CD4-positive, alpha-beta T cell treated with Interleukin-6 at 100 ng/mL for 8 hours (primary cell): Measurements from ENCODE around the gene ADK.

Experiments used
- DNase-seq: peaks from one replicate; pipeline ENCODE4 v3.0.0-alpha.2; 2020; ENCODE audit warnings: mixed read lengths, low spot score

The ADK gene

DNA sequence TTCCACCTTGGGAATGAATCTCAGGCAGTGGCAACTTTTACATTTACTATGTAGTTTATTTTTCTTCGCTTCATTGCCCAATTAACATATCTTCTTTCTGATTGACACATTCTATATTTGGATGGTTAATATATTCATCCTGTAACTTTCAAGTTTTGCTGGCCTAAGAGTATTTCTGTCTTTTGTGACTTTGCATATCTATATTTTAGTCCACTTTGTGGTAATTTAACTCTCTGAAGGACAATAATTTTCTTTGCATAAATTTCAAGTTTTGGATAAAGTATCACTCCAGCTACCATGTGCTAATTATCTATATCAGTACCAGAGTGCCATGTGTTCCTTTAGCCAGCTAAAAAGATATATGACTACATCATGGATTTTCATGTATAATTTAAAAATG, 523.9 kb downstream of the ADK start:
- DNase-seq: no peak

DNA sequence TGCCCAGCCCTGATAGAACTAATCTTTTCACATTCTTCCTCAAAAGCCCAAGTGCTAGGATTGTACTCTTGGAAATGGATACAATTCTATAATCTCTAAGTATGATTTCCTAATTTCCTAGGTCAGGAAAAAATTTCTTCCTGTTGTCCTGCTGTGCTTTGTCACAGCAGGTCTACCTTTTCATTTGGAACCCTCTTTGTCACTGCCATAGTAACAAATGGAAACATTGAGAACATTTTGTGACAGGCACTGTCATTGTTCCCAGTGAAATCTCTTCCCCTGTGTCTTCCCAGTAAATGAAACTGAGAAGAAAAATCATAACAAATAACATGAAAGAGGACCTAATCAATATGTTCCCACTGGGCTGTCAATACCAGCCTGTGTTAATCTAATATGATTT, 524.5 kb downstream of the ADK start:
- no peak for DNase-seq

DNA sequence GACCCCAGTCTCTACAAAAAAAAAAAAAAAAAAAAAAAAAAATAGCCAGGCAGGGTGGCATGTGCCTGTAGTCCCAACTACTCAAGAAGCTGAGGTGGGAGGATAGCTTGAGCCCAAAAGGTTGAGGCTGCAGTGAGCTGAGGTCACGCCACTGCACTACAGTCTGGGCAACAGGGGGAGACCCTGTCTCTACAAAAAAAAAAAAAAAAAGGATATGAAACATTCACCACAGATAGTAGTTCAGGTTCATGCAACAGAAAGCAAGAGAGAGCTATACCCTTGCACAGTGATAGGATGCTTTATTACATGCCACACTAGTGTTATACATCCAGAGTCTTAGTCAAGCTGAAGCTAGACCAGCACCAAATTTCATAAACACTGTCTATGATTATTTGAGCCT, 526.9 kb downstream of the ADK start:
- DNase-seq: no peak

DNA sequence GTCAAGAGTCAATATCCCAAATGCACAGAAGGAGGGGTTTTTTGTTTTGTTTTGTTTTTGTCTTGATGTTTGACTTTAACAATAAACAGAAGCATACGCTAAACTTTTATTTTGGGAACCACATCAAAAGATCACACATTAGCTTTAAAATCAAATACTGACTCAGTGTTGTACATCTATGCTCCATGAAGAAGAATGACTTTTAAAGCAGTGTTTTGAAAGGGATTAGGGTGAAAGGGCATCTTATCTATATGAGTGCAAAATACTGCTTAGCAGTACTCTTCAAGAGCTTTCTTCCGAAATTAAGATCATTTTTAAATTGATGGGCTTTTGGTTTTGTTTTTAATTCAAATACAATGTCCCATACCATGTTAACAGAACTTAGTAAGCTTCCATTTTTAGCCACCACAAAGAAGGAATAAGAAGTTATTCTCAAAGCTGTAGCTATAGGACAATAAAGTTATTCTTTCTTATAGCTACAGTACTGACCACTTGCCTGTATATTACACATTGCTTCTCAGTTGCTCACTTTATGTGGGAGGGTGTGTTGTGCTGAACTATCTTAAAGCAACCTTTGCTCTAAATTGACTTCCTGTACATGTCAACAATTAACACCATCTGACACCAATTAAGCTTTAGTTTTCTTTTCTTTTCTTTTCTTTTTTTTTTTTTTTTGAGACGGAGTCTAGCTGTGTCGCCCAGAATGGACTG, 531.1 kb downstream of the ADK start:
- no peak for DNase-seq

DNA sequence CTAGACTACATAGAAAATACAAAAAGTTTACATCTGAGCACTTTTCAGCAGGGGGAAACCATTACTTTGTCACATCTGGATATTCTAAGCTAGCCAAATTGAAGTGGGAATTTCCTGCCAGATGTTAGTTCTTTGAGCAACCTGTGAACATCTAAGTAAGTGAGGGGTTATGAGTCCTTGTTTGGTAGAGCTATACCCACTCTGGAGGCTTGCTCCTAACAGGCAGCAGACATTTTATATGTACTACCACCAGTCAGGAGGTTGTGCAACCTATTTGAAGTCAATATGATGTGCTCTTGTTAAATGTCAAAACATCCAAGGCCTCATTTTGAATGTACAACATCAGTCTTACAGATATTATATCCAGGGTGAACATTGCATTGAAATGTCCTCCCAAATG, 532.0 kb downstream of the ADK start:
- no peak for DNase-seq

DNA sequence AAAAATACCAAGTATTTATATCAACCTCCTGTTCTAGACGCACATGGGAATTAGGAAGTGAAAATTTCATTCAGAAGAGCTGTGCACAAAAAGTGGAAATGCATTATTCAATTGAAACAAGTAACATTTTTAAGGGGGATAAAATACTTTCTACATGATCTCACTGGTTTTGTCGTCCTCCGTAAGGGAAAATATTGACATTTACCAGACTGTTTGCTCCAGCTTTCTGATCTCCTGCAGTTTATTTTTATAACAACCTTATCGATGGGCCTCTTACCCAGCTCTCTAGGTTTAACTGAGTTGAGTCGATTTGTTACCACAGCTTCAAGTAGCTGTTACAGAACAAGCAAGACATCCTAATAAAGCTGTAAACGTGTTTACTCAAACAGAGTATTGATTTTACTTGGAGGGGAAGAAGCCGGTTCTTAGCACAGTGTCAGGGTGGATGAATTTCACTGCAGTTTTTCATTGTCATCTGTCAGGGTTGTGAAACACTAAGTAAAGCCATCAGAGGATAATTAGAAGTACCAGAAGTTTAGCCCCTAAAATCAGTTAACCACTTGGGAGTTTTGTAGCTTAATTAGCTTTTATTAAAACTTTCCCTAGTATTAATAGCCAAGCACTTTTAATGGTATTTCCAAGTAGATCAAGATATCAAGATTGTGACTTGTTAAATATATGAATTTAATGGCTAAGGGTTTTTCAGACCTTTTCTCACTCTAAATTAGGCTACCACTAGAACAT, 532.8 kb downstream of the ADK start:
- DNase-seq: no peak

DNA sequence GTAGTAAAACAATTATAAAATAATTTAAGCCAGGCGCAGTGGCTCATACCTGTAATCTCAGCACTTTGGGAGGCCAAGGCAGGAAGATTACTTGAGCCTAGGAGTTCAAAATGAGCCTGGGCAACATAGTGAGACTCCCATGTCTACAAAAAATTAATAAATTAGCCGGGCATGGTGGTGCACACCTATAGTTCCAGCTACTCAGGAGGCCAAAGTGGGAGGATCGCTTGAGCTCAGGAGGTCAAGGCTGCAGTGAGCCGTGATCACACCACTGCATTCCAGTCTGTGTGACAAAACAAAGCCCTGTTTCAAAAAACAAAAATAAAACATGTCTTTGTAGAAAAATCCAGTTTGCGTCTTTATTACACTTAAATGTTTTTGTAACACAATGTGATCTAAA, 533.4 kb downstream of the ADK start:
- DNase-seq: no peak

DNA sequence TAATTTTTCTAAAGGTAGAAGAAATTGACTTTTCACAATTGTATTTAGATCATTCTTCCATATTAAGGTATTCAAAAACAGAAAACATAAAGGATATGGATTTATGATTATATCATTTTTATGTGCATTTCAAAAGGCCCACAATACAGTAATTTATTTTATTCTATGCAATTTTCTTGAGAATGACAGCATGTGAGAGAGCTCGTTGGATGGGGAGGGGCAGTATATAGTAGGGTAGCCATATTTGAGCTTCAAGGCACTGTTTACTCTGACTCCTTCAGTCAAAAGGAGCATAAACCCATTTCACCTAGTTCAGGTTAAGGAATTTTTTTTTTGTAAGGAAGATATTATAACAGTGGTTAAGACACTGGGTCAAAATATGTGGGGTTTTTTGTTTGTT, 534.5 kb downstream of the ADK start:
- no peak for DNase-seq

DNA sequence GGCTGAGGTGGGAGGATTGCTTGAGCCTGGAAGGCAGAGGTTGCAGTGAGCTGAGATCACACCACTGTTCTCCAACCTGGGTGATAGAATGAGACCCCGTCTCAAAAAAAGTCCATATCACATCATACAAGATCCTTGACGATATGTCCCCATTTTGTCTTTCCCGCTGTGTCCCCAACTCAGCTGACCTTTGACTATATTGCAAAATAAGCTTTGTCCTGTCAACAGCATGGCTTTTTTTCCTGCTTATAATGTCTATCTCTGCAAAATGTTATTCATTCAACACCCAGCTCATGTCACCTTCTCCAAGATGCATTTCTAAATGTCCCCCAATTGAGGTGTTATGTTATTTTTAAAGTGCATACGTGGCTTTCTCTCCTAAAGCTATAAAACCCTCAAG, 539.4 kb downstream of the ADK start:
- no peak for DNase-seq

DNA sequence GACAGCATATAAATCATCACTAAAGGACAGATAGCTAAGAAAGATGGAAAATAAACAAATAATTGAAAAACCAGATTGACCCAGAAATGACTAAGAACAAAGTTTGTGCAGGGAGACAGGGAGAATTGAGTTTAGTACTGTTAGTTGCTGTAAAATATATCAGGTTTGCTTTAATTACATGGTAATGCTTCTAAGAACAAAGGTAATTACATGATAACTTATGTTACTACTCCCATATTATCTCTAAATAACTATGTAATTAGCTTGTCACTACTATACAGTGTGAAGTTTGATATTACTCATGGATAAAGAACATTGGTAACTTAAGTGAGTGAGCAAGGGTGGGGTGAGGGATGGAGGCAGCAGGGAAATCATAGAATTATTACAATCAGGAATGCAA, 540.1 kb downstream of the ADK start:
- DNase-seq: no peak

DNA sequence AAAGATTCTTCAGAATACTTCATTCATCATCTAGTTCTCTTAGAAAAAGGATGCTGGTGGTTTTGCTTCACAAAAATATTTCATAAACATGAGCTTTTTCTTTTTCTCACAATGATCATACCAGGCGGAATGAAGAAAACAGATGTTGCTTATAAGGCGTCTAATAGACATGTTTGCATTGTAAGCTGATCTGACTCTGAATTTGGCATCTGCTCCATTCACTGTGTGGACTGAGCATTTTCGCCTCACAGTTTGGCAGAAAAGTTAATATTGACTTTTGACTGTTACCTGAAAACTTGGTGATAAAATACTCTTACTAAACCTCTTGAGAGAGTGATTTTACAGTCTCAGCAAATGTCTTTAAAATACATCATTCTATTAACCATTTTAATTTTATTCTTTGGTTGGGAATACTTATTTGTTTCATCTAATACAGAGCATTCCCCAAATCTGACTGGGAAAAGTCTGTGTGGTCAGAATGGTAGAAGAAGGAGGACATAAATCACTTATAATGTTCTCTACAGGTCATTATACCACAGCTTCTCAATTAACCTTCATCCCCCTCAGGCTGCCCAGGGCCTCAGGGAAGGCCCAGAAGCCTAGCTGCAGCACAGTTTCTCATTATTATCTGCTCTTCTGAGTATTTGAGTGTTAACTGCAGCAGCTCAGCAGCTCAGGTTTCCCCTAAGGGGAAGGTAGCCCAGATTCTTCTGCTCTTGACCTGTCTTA, 553.8 kb downstream of the ADK start:
- no peak for DNase-seq

DNA sequence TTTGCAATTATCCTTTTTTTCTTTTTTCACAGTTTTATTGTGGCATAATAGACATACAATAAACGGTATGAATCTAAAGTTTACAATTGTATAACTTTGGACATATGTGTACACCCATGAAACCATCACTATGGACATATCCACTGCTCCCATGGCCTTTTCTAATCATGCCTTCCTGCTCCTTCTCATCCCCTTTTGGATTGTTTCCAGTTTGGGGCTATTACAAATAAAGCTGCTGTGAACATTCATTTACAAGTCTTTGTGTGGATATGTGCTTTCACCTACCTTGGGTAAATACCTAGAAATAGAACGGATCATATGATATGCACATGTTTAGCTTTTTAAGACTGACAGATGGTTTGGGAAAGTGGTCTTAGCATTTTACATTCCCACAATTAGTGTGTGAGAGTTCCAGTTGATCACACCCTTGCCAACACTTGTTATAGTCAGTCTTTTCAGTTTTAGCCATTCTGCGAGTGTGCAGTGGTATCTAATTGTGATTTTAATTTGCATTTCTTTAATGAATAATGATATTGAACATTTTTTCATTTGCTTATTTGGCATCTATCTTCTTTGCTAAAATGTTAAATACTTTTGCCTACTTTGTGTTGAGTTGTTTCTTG, 554.4 kb downstream of the ADK start:
- DNase-seq: no peak

DNA sequence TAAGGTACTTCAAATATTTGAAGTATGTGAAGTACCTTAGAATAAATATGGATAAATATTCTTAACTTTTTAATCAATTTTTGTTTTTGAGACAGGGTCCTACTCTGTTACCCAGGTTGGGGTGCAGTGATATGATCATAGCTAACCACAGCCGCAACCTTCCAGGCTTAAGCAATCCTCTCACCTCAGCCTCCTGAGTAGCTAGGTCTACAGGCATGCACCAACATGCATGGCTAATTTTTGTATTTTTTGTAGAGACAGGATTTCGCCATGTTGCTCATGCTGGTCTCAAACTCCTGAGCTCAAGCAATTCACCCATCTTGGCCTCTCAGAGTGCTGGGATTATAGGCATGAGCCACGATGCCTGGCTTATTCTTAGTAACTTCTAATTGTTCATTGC, 555.9 kb downstream of the ADK start:
- DNase-seq: no peak

DNA sequence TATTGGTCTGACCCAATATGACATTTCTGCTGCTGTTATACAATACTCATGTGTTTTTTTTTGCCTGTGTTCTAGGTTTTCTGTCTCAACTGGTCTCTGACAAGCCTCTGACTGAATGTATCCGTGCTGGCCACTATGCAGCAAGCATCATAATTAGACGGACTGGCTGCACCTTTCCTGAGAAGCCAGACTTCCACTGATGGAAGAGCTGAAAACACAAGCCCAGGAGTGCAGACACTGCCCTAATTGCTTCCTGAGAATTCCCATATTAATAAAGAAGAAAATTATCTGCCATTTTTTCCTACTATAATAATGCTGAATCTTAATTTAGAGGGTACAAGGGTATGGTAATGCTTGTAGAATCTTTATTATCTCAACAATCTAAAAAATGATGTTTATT, 557.2 kb downstream of the ADK start:
- no peak for DNase-seq

DNA sequence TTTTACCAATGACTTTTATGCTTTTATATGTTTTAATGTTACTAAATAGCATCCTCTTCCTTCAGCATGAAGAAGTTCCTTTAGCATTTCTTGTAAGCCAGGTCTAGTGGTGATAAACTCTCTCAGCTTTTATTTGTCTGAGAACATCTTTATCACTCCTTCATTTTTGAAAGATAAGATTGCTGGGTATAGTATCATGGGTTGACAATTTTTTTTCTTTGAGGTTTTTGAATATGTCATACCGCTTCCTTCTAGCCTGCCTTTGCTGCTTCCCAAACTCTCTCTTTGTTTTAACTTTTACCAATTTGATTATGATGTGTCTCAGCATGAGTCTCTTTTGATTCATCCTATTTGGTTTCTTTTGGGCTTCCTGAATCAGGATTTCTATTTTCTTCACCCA, 567.2 kb downstream of the ADK start:
- DNase-seq: no peak

DNA sequence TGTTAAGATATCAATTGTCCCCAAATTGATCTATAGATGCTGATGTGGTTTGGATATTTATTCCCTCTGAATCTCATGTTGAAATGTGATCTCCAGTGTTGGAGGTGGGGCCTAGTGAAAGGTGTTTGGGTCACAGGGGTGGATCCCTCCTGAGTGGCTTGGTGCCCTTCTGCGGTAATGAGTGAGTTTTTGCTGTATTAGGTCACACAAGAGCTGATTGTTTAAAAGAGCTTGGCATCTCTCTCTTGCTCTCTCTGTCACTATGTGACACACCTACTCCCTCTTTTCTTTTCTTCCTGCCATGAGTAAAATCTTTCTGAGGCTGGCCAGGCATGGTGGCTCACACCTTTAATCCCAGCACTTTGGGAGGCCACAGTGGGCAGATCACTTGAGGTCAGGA, 577.2 kb downstream of the ADK start:
- no peak for DNase-seq

DNA sequence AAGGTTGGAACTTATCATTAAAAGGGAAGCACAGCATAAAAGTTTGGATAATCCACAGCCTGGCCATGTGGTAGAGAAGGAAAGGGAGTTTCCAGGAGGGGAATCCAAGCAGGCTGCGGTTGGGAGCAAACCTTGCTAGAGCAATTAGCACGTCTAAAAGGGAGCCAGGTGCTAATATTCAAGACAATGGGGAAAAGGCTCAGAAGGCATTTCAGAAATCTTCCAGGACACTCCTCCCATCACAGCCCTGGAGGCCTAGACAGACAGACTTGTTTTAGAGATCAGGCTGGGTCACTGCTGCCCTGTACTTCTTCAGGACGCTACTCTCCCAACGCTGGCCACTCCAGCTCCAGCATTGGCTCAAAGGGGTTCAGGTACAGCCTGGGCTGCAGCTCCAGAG, 579.2 kb downstream of the ADK start:
- DNase-seq: no peak

DNA sequence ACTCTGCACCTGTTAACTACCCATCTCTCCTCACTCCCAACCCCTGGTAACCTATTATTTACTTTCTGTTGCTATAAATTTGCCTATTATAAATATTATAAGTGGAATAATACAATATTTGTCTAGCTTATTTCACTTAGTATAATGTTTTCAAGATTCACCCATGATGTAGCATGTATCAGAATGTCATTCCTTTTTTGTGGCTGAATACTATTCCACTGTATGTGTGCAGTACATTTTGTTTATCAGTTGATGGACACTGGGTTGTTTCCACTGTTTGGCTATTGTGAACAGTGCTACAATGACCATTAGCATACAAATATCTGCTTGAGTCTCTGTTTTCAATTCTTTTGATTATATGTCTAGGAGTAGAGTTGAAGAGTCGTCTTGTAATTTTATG, 582.6 kb downstream of the ADK start:
- no peak for DNase-seq

DNA sequence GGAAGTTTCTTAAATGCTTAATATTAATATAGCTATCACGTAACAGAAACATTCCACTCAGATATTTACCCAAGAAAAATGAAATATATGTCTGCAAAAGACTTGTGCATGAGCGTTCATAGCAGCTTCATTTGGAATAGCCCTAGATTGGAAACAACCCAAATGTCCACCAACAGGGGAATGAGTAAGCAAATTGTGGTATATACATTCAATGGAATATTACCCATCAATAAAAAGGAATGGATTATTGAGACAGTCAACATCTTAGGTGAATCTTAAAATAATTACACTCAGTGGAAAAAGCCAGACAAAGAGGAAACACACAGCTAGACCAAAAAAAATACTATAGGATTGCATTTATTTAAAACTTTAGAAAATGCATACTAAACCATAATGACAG, 585.0 kb downstream of the ADK start:
- no peak for DNase-seq

DNA sequence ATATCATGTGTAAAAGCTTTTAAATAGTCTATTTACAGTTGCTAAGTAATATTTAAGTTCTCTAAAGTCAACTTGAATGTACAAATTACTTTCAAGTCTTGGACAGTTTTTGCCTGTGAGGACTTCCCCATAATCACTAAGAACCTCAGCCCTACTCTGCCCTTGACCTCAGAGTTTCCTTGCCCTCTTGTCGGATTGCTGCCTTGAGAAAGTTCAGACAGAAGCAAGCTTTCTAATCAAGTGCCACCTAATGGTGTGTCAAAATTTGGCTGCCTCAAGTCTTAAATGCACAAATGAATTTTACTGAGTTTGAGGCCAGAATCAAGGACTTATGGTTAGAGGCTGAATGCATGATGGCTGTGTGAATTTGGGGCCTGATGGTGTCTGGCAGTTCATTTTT, 587.0 kb downstream of the ADK start:
- no peak for DNase-seq

DNA sequence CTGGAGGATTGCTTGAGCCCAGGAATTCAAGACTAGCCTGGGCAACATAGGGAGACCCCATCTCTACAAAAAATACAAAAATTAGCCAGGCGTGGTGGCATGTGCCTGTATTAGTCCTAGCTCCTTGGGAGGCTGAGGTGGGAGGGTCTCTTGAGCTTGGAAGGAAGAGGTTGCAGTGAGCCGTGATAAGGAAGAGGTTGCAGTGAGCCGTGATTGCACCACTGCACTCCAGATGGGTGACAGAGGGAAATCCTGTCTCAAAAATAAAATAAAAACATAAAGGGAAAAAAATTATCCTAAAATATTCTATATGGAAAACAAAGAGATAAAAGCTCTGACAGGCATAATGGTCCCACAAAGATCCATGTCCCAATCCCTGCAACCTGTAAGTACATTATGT, 587.5 kb downstream of the ADK start:
- no peak for DNase-seq

DNA sequence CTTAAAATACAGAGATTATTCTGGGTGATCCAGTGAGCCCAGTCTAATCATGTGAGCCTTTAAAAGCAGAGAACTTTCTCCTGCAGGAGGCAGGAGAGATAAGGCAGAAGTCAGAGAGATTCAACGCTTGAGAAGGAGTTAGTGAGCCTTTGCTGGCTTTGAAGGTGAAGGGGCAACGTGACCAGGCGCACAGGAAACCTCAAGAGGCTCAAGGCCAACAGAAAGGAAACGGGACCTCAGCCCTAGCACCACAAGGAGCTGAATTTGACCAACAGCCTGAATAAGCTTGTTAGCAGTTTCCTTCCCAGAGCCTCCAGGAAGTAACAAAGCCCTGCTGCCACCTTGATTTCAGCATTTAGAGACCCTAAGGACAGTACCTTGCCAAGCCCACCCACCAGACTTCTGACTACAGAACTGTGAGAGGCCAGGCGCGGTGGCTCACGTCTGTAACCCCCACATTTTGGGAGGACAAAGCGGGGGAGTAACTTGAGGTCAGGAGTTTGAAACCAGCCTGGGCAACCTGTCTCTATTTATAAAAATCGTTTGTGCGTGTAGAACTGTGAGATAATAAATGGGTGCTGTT, 588.1 kb downstream of the ADK start:
- peak; percentile 35 for DNase-seq

DNA sequence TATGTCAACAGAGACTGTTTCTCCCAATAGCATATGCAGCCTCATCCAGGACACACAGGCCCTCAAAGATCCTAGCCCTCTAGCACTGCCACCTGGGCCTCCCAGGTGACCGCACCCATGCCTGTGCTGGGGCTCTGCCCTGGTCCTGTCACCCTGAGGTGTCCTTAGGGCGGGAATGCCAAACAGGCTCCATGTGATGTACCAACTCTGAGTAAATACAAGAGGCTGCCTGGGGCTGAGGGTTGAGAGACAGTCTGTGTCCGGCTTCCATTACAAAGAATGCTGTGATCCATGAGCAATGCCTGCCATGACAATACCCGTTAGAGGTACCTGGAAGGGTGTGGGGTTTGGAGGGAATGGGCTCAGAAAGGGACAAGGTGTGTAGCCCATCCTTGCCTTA, 592.4 kb downstream of the ADK start:
- DNase-seq: no peak
